ENCODE results near the gene CBX8.

The CBX8 gene

GRCh38 chr17:79748295-79749099, 48.4 kb downstream of the CBX8 start:
- DNase-seq: no peak

GRCh38 chr17:79747508-79748294, 49.2 kb downstream of the CBX8 start:
- no peak for DNase-seq

DNA sequence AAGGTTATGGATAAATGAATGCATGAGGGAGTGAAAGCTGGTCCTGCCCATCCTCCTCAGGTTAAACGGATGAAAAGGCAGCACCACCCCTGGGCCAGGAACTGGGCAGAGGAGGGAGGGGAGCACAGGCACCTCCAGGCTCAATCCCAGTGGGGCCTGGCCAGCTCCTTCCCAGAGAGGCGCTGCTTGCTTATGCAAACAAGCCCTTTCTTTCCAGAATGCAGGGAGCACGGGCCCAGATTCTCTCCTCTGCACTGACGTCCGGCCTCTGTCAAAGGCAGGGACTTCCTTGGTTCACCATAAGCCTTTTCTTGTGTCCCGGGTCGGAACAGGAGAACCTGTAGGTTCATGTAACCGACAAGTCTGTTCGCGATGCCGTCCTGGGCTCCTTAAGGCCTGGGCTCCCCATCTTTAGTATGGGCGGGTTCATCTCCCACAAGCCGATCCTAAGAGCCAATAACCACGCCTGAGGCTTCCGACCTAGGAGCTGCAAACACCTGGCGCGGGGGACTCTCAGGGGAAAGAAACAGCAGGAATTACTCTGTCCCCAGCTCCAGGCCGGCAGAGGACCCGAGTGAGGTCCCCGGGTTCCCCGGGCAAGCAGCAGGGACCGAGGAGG, 49.9 kb downstream of the CBX8 start:
- no peak for DNase-seq

DNA sequence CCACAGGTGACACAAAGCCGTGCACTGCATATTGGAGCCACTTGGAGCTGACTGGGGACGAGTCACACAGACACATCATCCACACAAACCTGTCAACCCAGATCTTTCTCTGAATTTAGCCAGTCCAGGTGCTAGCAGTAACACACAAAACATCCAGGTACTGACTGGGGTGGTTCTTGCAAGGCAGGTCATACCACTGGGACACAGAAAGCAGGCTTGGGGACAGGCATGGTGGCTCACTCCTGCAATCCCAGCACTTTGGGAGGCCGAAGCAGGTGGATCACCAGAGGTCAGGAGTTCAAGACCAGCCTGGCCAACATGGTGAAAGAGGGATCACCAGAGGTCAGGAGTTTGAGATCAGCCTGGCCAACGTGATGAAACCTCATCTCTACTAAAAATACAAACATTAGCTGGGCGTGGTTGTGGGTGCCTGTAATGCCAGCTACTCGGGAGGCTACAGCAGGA, 51.2 kb downstream of the CBX8 start:
- DNase-seq: no peak

DNA sequence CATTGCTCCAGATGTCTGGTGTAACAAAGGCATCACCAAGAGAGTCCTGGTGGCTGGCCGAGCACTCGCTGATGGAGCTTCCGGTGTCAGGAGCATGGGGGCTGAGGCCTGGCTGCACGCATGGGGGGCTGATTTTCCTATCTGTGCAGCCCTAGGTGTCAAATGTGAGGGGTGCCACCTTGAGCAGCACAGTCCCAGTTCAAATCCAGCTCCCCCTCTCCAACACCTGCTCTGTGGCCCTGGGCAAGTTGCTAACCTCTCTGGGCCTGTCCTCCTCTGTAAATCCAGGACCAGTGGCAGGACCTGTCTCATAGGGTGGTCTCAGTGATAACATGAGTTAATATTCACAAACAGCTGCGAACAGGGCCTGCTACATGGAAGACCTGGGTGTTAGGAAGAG, 53.3 kb downstream of the CBX8 start:
- no peak for DNase-seq

DNA sequence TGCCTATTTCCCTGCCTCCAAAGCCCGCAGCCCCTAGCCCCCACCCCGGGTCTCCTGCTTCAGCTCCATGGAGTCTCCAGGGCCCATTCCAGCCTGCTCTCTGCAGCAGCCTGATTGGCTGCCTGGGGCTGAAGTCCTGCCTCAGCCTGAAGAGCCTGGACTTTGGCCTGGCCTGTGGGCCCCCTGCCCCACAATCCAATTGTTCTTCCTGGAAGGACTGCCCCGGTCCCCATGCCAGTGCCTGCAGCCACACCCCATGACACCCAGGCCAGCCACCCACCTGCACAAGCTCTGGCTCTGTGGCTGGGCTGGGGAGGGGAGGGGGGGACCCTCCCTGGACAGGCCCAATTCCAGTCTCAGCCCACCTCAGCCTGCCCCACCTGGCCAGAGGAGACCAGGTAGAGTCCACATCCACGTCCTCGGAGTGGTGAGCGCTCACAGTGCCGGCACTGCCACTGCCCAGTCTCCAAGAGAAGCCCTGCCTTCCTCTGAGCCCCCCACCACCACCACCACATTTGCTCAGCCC, 53.9 kb downstream of the CBX8 start:
- DNase-seq: no peak

- no peak for DNase-seq
These were observed 54.3 kb downstream of the CBX8 start for GRCh38 chr17:79742589-79742918.

Measured in activated CD4-positive, alpha-beta T cell treated with anti-CD3 and anti-CD28 coated beads, Interleukin-2, amount 50 U/mL, for 48 hours (primary cell).